ENCODE results near the gene PHOSPHO2.

The PHOSPHO2 gene

GRCh38 chr2:169716938-169717690 lies 22.8 kb downstream of the PHOSPHO2 start:
- no peak for DNase-seq (ENCODE audit: low read depth)

GRCh38 chr2:169717691-169718063 lies 23.4 kb downstream of the PHOSPHO2 start:
- no peak for DNase-seq (ENCODE audit: low read depth)

- DNase-seq (ENCODE audit: low read depth), result no peak
Measured at GRCh38 chr2:169718930-169719504, 24.7 kb downstream of the PHOSPHO2 start.

- DNase-seq (ENCODE audit: low read depth), result no peak
Measured at GRCh38 chr2:169721016-169721415, 26.7 kb downstream of the PHOSPHO2 start.

- DNase-seq (ENCODE audit: low read depth), result no peak
Measured at GRCh38 chr2:169727065-169727464, 32.8 kb downstream of the PHOSPHO2 start.

GRCh38 chr2:169729274-169729605 lies 35.0 kb downstream of the PHOSPHO2 start:
- no peak for DNase-seq (ENCODE audit: low read depth)

GRCh38 chr2:169732075-169732474 lies 37.8 kb downstream of the PHOSPHO2 start:
- DNase-seq (ENCODE audit: low read depth), result no peak

GRCh38 chr2:169732583-169733358 lies 38.5 kb downstream of the PHOSPHO2 start:
- DNase-seq (ENCODE audit: low read depth), result no peak

- no peak for DNase-seq (ENCODE audit: low read depth)
Measured at GRCh38 chr2:169734169-169734847, 40.0 kb downstream of the PHOSPHO2 start.

GRCh38 chr2:169735623-169736022 lies 41.4 kb downstream of the PHOSPHO2 start:
- DNase-seq (ENCODE audit: low read depth), result no peak

- no peak for DNase-seq (ENCODE audit: low read depth)
Measured at GRCh38 chr2:169736902-169737301, 42.6 kb downstream of the PHOSPHO2 start.

- DNase-seq (ENCODE audit: low read depth), result no peak
Measured at GRCh38 chr2:169738566-169739229, 44.4 kb downstream of the PHOSPHO2 start.

- DNase-seq (ENCODE audit: low read depth), result no peak
Measured at GRCh38 chr2:169739351-169739750, 45.1 kb downstream of the PHOSPHO2 start.

GRCh38 chr2:169743549-169743948 lies 49.3 kb downstream of the PHOSPHO2 start:
- DNase-seq (ENCODE audit: low read depth), result no peak

GRCh38 chr2:169746240-169746639 lies 52.0 kb downstream of the PHOSPHO2 start:
- no peak for DNase-seq (ENCODE audit: low read depth)

GRCh38 chr2:169748319-169748718 lies 54.0 kb downstream of the PHOSPHO2 start:
- no peak for DNase-seq (ENCODE audit: low read depth)
